Neural progenitor cell (in vitro differentiated cells): ENCODE results near the gene RHBDL3. TPM values are rescaled to one million over a fixed set of nuclear protein-coding genes. Genes with fewer than 3 reads are reported as not detected.

ENCODE experiments used
- DNase-seq: peaks from one replicate; pipeline ENCODE4 v3.0.0-alpha.2; 2016; ENCODE audit warnings: low spot score
- H2AFZ ChIP-seq: fragments of 200-600 bp; sonication (generic); replicated peaks from 2 replicates; pipeline ENCODE4 v1.6.1; 2016; ENCODE audit warnings: antibody characterized with exemption
- H3F3A ChIP-seq: fragments of 200-600 bp; sonication (generic); 2 replicates; pipeline ENCODE4 v1.6.1; 2016; ENCODE audit warnings: antibody characterized with exemption, low read depth
- H3K27ac ChIP-seq: fragments of 200-600 bp; sonication (generic); 2 replicates; pipeline ENCODE4 v1.5.1; 2016; ENCODE audit warnings: mild to moderate bottlenecking
- H3K27me3 ChIP-seq: fragments of 200-600 bp; sonication (generic); 2 replicates; pipeline ENCODE4 v1.6.1; 2016; ENCODE audit warnings: mild to moderate bottlenecking, moderate library complexity
- H3K36me3 ChIP-seq: fragments of 200-600 bp; sonication (generic); 2 replicates; pipeline ENCODE4 v1.5.1; 2016
- H3K4me1 ChIP-seq: fragments of 200-600 bp; sonication (generic); 2 replicates; pipeline ENCODE4 v1.6.1; 2016; ENCODE audit warnings: mixed run types
- H3K4me2 ChIP-seq: fragments of 200-600 bp; sonication (generic); 2 replicates; pipeline ENCODE4 v1.6.1; 2016
- H3K4me3 ChIP-seq: fragments of 200-600 bp; sonication (generic); 2 replicates; pipeline ENCODE4 v1.5.1; 2016
- H3K79me2 ChIP-seq: fragments of 200-600 bp; sonication (generic); 2 replicates; pipeline ENCODE4 v1.6.1; 2016; ENCODE audit warnings: low read depth
- H3K9ac ChIP-seq: fragments of 200-600 bp; sonication (generic); 2 replicates; pipeline ENCODE4 v1.6.1; 2016
- H3K9me3 ChIP-seq: fragments of 200-600 bp; sonication (generic); 2 replicates; pipeline ENCODE4 v1.5.1; 2016; ENCODE audit warnings: low read depth
- H4K20me1 ChIP-seq: fragments of 200-600 bp; sonication (generic); 2 replicates; pipeline ENCODE4 v1.6.1; 2016; ENCODE audit warnings: low read depth
- H3K27ac Mint-ChIP-seq: 3 replicates; pipeline ENCODE4 v1.8.0; 2021; ENCODE audit warnings: mixed read lengths
- H3K27me3 Mint-ChIP-seq: 2 replicates; pipeline ENCODE4 v1.8.0; 2022; ENCODE audit warnings: low read depth, mild to moderate bottlenecking, inconsistent platforms, moderate library complexity, mixed read lengths; ENCODE audit not compliant: insufficient read depth
- H3K36me3 Mint-ChIP-seq: 3 replicates; pipeline ENCODE4 v1.8.0; 2021; ENCODE audit warnings: mixed read lengths
- H3K4me1 Mint-ChIP-seq: 3 replicates; pipeline ENCODE4 v1.8.0; 2021; ENCODE audit warnings: mixed read lengths
- H3K4me3 Mint-ChIP-seq: 3 replicates; pipeline ENCODE4 v1.8.0; 2021; ENCODE audit warnings: mild to moderate bottlenecking, moderate library complexity, mixed read lengths
- H3K9me3 Mint-ChIP-seq: 3 replicates; pipeline ENCODE4 v1.8.0; 2020; ENCODE audit warnings: mixed read lengths
- CTCF ChIP-seq: fragments of 200-600 bp; sonication (generic); IDR thresholded peaks from 2 replicates; pipeline ENCODE4 v1.5.1; 2017; ENCODE audit warnings: antibody characterized with exemption, mild to moderate bottlenecking
- EZH2 ChIP-seq: fragments of 200-600 bp; sonication (generic); IDR thresholded peaks from 2 replicates; pipeline ENCODE4 v1.6.1; 2017; ENCODE audit warnings: antibody characterized with exemption, mild to moderate bottlenecking, moderate library complexity
- EZH2phosphoT487 ChIP-seq: fragments of 200-600 bp; sonication (generic); IDR thresholded peaks from 2 replicates; pipeline ENCODE4 v1.6.1; 2017; ENCODE audit warnings: antibody characterized with exemption
- total RNA-seq: library from RNA; depleted of rRNA; stranded (reverse); fragments of >200 nt; gene quantifications from 2 replicates; pipeline ENCODE4 v1.2.3, GENCODE V29; 2015; ENCODE audit warnings: low replicate concordance

Gene RHBDL3
- total RNA-seq, 1 donor from 2014 or later, result 2.5 TPM

GRCh38 chr17:32285306-32285705 lies 19.7 kb downstream of the RHBDL3 start:
- Histone ChIP-seq H3K27me3 (no peaks in the 10 kb centered on the region), H4K20me1 (peaks cover 6% of the 10 kb centered on the region), H3K79me2 (no peaks in the 10 kb centered on the region), H3F3A (peaks cover 42% of the 10 kb centered on the region), H3K36me3 (no peaks in the 10 kb centered on the region), H3K4me1 (peaks cover 39% of the 10 kb centered on the region), H3K27ac (no peak overlapping the region), H3K9me3 (no peaks in the 10 kb centered on the region), H3K4me3 (no peak overlapping the region), H3K4me2 (no peak overlapping the region), H3K9ac (no peak overlapping the region), H2AFZ (no peak overlapping the region)
- Mint-ChIP-seq H3K36me3 (no peaks in the 10 kb centered on the region), H3K27me3 (peaks cover 10% of the 10 kb centered on the region), H3K9me3 (no peaks in the 10 kb centered on the region), H3K4me1 (peaks cover 59% of the 10 kb centered on the region), H3K27ac (no peak overlapping the region), H3K4me3 (peak overlapping the region; percentile 24)
- TF ChIP-seq CTCF, result no peak
- no peak for TF ChIP-seq EZH2phosphoT487
- no peak for TF ChIP-seq EZH2
- DNase-seq, result no peak

- Mint-ChIP-seq H3K36me3 (no peaks in the 10 kb centered on the region), H3K4me3 (peak overlapping the region; percentile 24), H3K27me3 (peaks cover 10% of the 10 kb centered on the region), H3K4me1 (peaks cover 56% of the 10 kb centered on the region), H3K27ac (peak overlapping the region; percentile 21), H3K9me3 (no peaks in the 10 kb centered on the region)
- H3K9me3 ChIP-seq, result no peaks in the 10 kb centered on the region
- TF ChIP-seq EZH2 (no peak), CTCF (no peak), EZH2phosphoT487 (no peak)
- H3K9ac ChIP-seq, result no peak overlapping the region
- no peaks in the 10 kb centered on the region for H4K20me1 ChIP-seq
- DNase-seq, result no peak
- no peaks in the 10 kb centered on the region for H3K79me2 ChIP-seq
- H3K27me3 ChIP-seq, result no peaks in the 10 kb centered on the region
- peaks cover 36% of the 10 kb centered on the region for H3K4me1 ChIP-seq
- no peaks in the 10 kb centered on the region for H3K36me3 ChIP-seq
- H3F3A ChIP-seq, result peaks cover 42% of the 10 kb centered on the region
- H3K4me2 ChIP-seq, result no peak overlapping the region
- no peak overlapping the region for H3K4me3 ChIP-seq
- no peak overlapping the region for H2AFZ ChIP-seq
- H3K27ac ChIP-seq, result no peak overlapping the region
Measured at GRCh38 chr17:32285746-32286517, 20.3 kb downstream of the RHBDL3 start.

DNA sequence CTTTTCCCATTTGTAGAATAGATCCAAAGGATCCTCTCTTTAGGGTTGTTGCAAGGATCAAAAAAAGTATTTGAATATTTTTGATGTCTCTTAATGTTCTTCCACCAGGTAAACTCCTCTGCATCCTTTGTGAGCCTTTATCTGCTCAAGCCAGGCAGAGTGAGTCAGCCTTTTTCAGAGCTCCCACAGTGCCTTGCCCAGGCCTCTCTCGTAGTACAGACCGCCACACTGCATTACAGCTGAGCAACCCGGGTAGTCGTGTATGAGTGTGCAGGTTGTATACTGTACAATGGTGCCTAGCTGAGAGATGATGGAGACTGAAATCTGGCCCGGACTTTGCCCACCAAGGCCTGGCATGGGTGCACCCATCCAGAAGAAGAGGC lies 20.9 kb downstream of the RHBDL3 start:
- no peak for DNase-seq
- H3K9ac ChIP-seq, result no peak overlapping the region
- peaks cover 36% of the 10 kb centered on the region for H3F3A ChIP-seq
- no peaks in the 10 kb centered on the region for H3K9me3 ChIP-seq
- no peak overlapping the region for H3K27ac Mint-ChIP-seq
- no peak overlapping the region for H3K27ac ChIP-seq
- H3K27me3 Mint-ChIP-seq, result peaks cover 10% of the 10 kb centered on the region
- no peaks in the 10 kb centered on the region for H3K36me3 Mint-ChIP-seq
- no peak overlapping the region for H3K4me3 ChIP-seq
- peaks cover 53% of the 10 kb centered on the region for H3K4me1 Mint-ChIP-seq
- no peak overlapping the region for H2AFZ ChIP-seq
- TF ChIP-seq EZH2, result no peak
- TF ChIP-seq EZH2phosphoT487, result no peak
- no peak for TF ChIP-seq CTCF
- H3K4me2 ChIP-seq, result no peak overlapping the region
- H3K4me1 ChIP-seq, result peaks cover 30% of the 10 kb centered on the region
- H3K27me3 ChIP-seq, result no peaks in the 10 kb centered on the region
- no peaks in the 10 kb centered on the region for H4K20me1 ChIP-seq
- no peaks in the 10 kb centered on the region for H3K36me3 ChIP-seq
- no peak overlapping the region for H3K4me3 Mint-ChIP-seq
- H3K9me3 Mint-ChIP-seq, result no peaks in the 10 kb centered on the region
- no peaks in the 10 kb centered on the region for H3K79me2 ChIP-seq
